SU-DHL-6 (cell line): ENCODE measurements around the gene VPS26B.
"Not testable (repeated sequence)": the region's sequence is repeated elsewhere in the genome, so short reads cannot be mapped to it uniquely, and the experiment has no call there.

Experiments
- CTCF ChIP-seq: fragments of 200-600 bp; sonication (generic); IDR thresholded peaks from one replicate; pipeline ENCODE4 v1.5.1; 2017; ENCODE audit warnings: antibody characterized with exemption, mild to moderate bottlenecking, low read length, moderate library complexity; ENCODE audit not compliant: insufficient read depth, poor library complexity, severe bottlenecking
- EZH2phosphoT487 ChIP-seq: fragments of 200-600 bp; sonication (generic), shearing (Covaris generic); conservative IDR thresholded peaks from 2 replicates; pipeline ENCODE4 v1.6.1; 2018; ENCODE audit warnings: mild to moderate bottlenecking, antibody characterized with exemption, low read length, moderate library complexity, mixed read lengths

GRCh38 chr11:134284349-134284748, 59.9 kb downstream of the VPS26B start:
- TF ChIP-seq EZH2phosphoT487, CTCF: not testable (repeated sequence)
